ENCODE data around the gene SCGB1A1. TPM values are rescaled to one million over a fixed set of nuclear protein-coding genes. Genes with fewer than 3 reads are reported as not detected.
"Not testable (repeated sequence)": the region's sequence is repeated elsewhere in the genome, so short reads cannot be mapped to it uniquely, and the experiment has no call there.

SCGB1A1 gene
- polyA plus RNA-seq, 1 of the 3 experiments (the other 2 are of a cell fraction) = not detected

DNA sequence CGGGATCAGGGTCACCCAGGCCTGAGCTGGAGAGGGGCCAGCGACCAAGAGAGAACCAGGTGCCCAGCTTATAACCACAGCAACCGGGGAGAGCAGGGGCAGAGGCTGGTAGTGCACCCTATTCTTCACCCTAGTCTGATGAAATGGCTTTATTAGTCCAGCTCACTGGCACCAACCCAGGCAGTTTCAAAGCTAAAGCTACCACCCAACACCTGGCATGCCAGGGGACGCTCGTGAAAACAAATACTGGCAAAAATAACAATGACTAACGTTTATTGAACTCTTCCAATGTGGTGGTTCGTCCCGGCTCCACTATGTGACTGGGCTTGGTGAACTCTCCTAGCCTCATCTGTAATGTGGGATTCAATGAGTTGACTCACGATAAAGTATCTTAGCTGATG lies 30.6 kb downstream of the SCGB1A1 start:
- no peak overlapping the region for H3K27ac ChIP-seq (ENCODE audit: low read depth in 2 of 2, low read length in 1 of 2)
- 82% methylated on average over 9 of the region's 9 CpGs for WGBS (ENCODE audit: low lambda C conversion rate)
- H2AFZ ChIP-seq (ENCODE audit: low read depth) = no peak overlapping the region
- no peak overlapping the region for H3K4me3 ChIP-seq (ENCODE audit: low read depth in 2 of 2, low read length in 1 of 2)
- no peaks in the 10 kb centered on the region for H3K9me3 ChIP-seq
- H3K4me2 ChIP-seq = no peak overlapping the region
- no peaks in the 10 kb centered on the region for H3F3A ChIP-seq (replicated peaks; ENCODE audit: insufficient read depth)
- ChIA-PET CTCF (interaction anchor here (1.7 to 4.0 kb wide), 5 partner anchors 10 to 93 kb away, joined by 6 to 17 read pairs (median 12); no protein-coding TSS in a partner anchor), POLR2A (interaction anchor here (0.9 kb wide), 1 partner anchor 116 kb away, joined by 4 read pairs; no protein-coding TSS in a partner anchor)
- DNase-seq = no peak
- H3K9ac ChIP-seq = no peak overlapping the region
- TF ChIP-seq GABPA (IDR thresholded peaks at IDR 0.05; ENCODE audit: low read depth) = no peak
- TF ChIP-seq TAF1 (IDR thresholded peaks at IDR 0.05; ENCODE audit: borderline replicate concordance, low read depth, low read length) = no peak
- TF ChIP-seq RCOR1 (IDR thresholded peaks at IDR 0.05; ENCODE audit: low read length) = no peak
- TF ChIP-seq, protein P1, sequence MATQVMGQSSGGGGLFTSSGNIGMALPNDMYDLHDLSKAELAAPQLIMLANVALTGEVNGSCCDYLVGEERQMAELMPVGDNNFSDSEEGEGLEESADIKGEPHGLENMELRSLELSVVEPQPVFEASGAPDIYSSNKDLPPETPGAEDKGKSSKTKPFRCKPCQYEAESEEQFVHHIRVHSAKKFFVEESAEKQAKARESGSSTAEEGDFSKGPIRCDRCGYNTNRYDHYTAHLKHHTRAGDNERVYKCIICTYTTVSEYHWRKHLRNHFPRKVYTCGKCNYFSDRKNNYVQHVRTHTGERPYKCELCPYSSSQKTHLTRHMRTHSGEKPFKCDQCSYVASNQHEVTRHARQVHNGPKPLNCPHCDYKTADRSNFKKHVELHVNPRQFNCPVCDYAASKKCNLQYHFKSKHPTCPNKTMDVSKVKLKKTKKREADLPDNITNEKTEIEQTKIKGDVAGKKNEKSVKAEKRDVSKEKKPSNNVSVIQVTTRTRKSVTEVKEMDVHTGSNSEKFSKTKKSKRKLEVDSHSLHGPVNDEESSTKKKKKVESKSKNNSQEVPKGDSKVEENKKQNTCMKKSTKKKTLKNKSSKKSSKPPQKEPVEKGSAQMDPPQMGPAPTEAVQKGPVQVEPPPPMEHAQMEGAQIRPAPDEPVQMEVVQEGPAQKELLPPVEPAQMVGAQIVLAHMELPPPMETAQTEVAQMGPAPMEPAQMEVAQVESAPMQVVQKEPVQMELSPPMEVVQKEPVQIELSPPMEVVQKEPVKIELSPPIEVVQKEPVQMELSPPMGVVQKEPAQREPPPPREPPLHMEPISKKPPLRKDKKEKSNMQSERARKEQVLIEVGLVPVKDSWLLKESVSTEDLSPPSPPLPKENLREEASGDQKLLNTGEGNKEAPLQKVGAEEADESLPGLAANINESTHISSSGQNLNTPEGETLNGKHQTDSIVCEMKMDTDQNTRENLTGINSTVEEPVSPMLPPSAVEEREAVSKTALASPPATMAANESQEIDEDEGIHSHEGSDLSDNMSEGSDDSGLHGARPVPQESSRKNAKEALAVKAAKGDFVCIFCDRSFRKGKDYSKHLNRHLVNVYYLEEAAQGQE (IDR thresholded peaks at IDR 0.05; ENCODE audit: low read depth, low read length) = no peak
- TF ChIP-seq RAD21 (IDR thresholded peaks at IDR 0.05; ENCODE audit: low read length) = no peak
- TF ChIP-seq NFIC (IDR thresholded peaks at IDR 0.05; ENCODE audit: borderline replicate concordance) = no peak
- TF ChIP-seq SMC3 (IDR thresholded peaks at IDR 0.05; ENCODE audit: low read depth, low read length) = no peak
- TF ChIP-seq, protein P2, sequence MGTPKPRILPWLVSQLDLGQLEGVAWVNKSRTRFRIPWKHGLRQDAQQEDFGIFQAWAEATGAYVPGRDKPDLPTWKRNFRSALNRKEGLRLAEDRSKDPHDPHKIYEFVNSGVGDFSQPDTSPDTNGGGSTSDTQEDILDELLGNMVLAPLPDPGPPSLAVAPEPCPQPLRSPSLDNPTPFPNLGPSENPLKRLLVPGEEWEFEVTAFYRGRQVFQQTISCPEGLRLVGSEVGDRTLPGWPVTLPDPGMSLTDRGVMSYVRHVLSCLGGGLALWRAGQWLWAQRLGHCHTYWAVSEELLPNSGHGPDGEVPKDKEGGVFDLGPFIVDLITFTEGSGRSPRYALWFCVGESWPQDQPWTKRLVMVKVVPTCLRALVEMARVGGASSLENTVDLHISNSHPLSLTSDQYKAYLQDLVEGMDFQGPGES (IDR thresholded peaks at IDR 0.05; ENCODE audit: low read depth, low read length) = no peak
- TF ChIP-seq ELF1 (IDR thresholded peaks at IDR 0.05) = no peak
- TF ChIP-seq YY1 (IDR thresholded peaks at IDR 0.05; ENCODE audit: low read depth) = no peak
- no peak for TF ChIP-seq RXRA (IDR thresholded peaks at IDR 0.05; ENCODE audit: borderline replicate concordance, low read depth)
- no peak for TF ChIP-seq SIN3A (IDR thresholded peaks at IDR 0.05; ENCODE audit: borderline replicate concordance, low read depth, low read length)
- TF ChIP-seq EP300 (IDR thresholded peaks at IDR 0.05; ENCODE audit: borderline replicate concordance in 1 of 2, low read depth in 1 of 2, low read length in 1 of 2) = no peak
- TF ChIP-seq TCF12 (IDR thresholded peaks at IDR 0.05) = no peak
- no peaks in the 10 kb centered on the region for H3K27me3 ChIP-seq (ENCODE audit: insufficient read depth)
- H3K36me3 ChIP-seq (replicated peaks in 1 of 2; ENCODE audit: control insufficient read depth in 1 of 2, insufficient read depth in 2 of 2, low read length in 1 of 2) = no peaks in the 10 kb centered on the region
- no peaks in the 10 kb centered on the region for H4K20me1 ChIP-seq (ENCODE audit: insufficient read depth)
- no peaks in the 10 kb centered on the region for H3K9me2 ChIP-seq
- no peaks in the 10 kb centered on the region for H3K79me2 ChIP-seq (ENCODE audit: insufficient read depth)
- peaks cover 6% of the 10 kb centered on the region in 2 experiments for H3K4me1 ChIP-seq (ENCODE audit: control insufficient read depth in 1 of 2, insufficient read depth in 2 of 2, low read depth in 1 of 2, low read length in 1 of 2)

DNA sequence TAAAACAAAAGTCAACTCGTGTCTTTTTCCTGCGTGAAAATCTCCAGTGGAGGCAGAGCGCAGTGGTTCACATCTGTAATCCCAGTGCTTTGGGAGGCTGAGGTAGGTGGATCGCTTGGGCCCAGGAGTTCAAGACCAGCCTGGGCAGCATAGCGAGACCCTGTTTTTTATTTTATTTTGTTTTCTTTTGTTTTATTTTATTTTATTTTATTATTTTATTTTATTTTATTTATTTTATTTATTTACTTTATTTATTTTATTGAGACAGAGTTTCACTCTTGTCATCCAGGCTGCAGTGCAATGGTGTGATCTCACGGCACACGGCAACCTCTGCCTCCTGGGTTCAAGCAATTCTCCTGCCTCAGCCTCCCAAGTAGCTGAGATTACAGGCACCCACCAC lies 31.1 kb downstream of the SCGB1A1 start:
- CTCF ChIA-PET = interaction anchor here (2.4 to 4.0 kb wide), 4 partner anchors 10 to 93 kb away, joined by 6 to 17 read pairs (median 14); no protein-coding TSS in a partner anchor
- H3K79me2 ChIP-seq (ENCODE audit: insufficient read depth) = not testable (repeated sequence)

More for the DNA sequence above, 31.1 kb downstream of the SCGB1A1 start:
- not testable (repeated sequence) for H3K36me3 ChIP-seq (replicated peaks in 1 of 2; ENCODE audit: control insufficient read depth in 1 of 2, insufficient read depth in 2 of 2, low read length in 1 of 2); H2AFZ ChIP-seq (ENCODE audit: low read depth); DNase-seq; H3K4me1 ChIP-seq (ENCODE audit: control insufficient read depth in 1 of 2, insufficient read depth in 2 of 2, low read depth in 1 of 2, low read length in 1 of 2); H3K9me3 ChIP-seq; H3K27ac ChIP-seq (ENCODE audit: low read depth in 2 of 2, low read length in 1 of 2); H3K4me3 ChIP-seq (ENCODE audit: low read depth in 2 of 2, low read length in 1 of 2); H3K4me2 ChIP-seq; H4K20me1 ChIP-seq (ENCODE audit: insufficient read depth); H3F3A ChIP-seq (replicated peaks; ENCODE audit: insufficient read depth); H3K9me2 ChIP-seq; H3K9ac ChIP-seq; H3K27me3 ChIP-seq (ENCODE audit: insufficient read depth)
- POLR2A ChIA-PET = interaction anchor here (0.9 kb wide), 1 partner anchor 116 kb away, joined by 4 read pairs; no protein-coding TSS in a partner anchor
- 83% methylated on average over 7 of the region's 7 CpGs for WGBS (ENCODE audit: low lambda C conversion rate)

All from SK-N-SH (cell line).